GM12878 (cell line): Measurements from ENCODE around the gene MRPL27. TPM values are rescaled to one million over a fixed set of nuclear protein-coding genes. Genes with fewer than 3 reads are reported as not detected.
A peak's percentile ranks its signal among the peaks of the same experiment; 100 is the strongest.

ENCODE experiments used
- BACH1 ChIP-seq: fragments of 450-650 bp; IDR thresholded peaks from 2 replicates; pipeline ENCODE4 v1.6.1; 2017; ENCODE audit warnings: mild to moderate bottlenecking, borderline replicate concordance
- BRCA1 ChIP-seq: IDR thresholded peaks from 2 replicates; pipeline ENCODE4 v1.6.1; 2011; ENCODE audit warnings: low read depth, low read length, improper control_type of control experiment
- CHD1 ChIP-seq: IDR thresholded peaks from 2 replicates; pipeline ENCODE4 v1.6.1; 2012; ENCODE audit warnings: low read depth, low read length, improper control_type of control experiment
- CREB1 ChIP-seq: IDR thresholded peaks from 2 replicates; pipeline ENCODE4 v1.6.1; 2012; ENCODE audit warnings: low read depth, mild to moderate bottlenecking, inconsistent platforms
- CREM ChIP-seq: IDR thresholded peaks from 2 replicates; pipeline ENCODE4 v1.6.1; 2014; ENCODE audit warnings: antibody characterized with exemption, low read depth
- DPF2 ChIP-seq: fragments of 450-650 bp; IDR thresholded peaks from 2 replicates; pipeline ENCODE4 v1.6.1; 2017; ENCODE audit warnings: mild to moderate bottlenecking
- EP300 ChIP-seq, 2 experiments: fragments of 150-350 bp in 1 of 2; IDR thresholded peaks; 2 replicates each; pipeline ENCODE4 v1.6.1; 2011 to 2012; ENCODE audit warnings: low read depth in 2 of 2, low read length in 2 of 2, borderline replicate concordance in 1 of 2, improper control_type of control experiment in 1 of 2, inconsistent platforms in 1 of 2; ENCODE audit not compliant: control insufficient read depth in 1 of 2
- HDGF ChIP-seq: fragments of 450-650 bp; IDR thresholded peaks from 2 replicates; pipeline ENCODE4 v1.6.1; 2016; ENCODE audit warnings: antibody characterized with exemption
- IRF4 ChIP-seq: IDR thresholded peaks from 2 replicates; pipeline ENCODE4 v1.6.1; 2011; ENCODE audit warnings: low read depth, low read length
- JUNB ChIP-seq: IDR thresholded peaks from 2 replicates; pipeline ENCODE4 v1.6.1; 2016; ENCODE audit warnings: antibody characterized with exemption, mild to moderate bottlenecking
- MTA2 ChIP-seq: fragments of 450-650 bp; IDR thresholded peaks from 2 replicates; pipeline ENCODE4 v1.6.1; 2016; ENCODE audit warnings: low read depth, mild to moderate bottlenecking, moderate library complexity
- MYB ChIP-seq: fragments of 150-350 bp; IDR thresholded peaks from 2 replicates; pipeline ENCODE4 v1.6.1; 2014; ENCODE audit warnings: mild to moderate bottlenecking, low read depth, low read length, borderline replicate concordance
- NFIC ChIP-seq: IDR thresholded peaks from 2 replicates; pipeline ENCODE4 v1.6.1; 2012; ENCODE audit warnings: low read depth, mild to moderate bottlenecking, inconsistent platforms, low read length, moderate library complexity
- NR2C2 ChIP-seq: IDR thresholded peaks from 2 replicates; pipeline ENCODE4 v1.6.1; 2011; ENCODE audit warnings: borderline replicate concordance, low read depth; ENCODE audit not compliant: control insufficient read depth, insufficient read length
- RBBP5 ChIP-seq: fragments of 200-600 bp; sonication (generic); conservative IDR thresholded peaks from 2 replicates; pipeline ENCODE4 v1.6.1; 2016
- RCOR1 ChIP-seq: conservative IDR thresholded peaks from 2 replicates; pipeline ENCODE4 v1.6.1; 2012; ENCODE audit warnings: low read depth, low read length, improper control_type of control experiment
- SIX5 ChIP-seq: IDR thresholded peaks from 2 replicates; pipeline ENCODE4 v1.6.1; 2011; ENCODE audit warnings: mild to moderate bottlenecking, low read depth, low read length, moderate library complexity; ENCODE audit not compliant: severe bottlenecking
- SMARCA5 ChIP-seq: fragments of 450-650 bp; IDR thresholded peaks from 2 replicates; pipeline ENCODE4 v1.6.1; 2017; ENCODE audit warnings: mild to moderate bottlenecking
- SMC3 ChIP-seq: IDR thresholded peaks from 2 replicates; pipeline ENCODE4 v1.6.1; 2011; ENCODE audit warnings: low read length, improper control_type of control experiment, borderline replicate concordance
- ZNF207 ChIP-seq: fragments of 450-650 bp; IDR thresholded peaks from 2 replicates; pipeline ENCODE4 v1.6.1; 2014; ENCODE audit warnings: antibody characterized with exemption, mild to moderate bottlenecking, borderline replicate concordance
- ZNF217 ChIP-seq: fragments of 450-650 bp; IDR thresholded peaks from 2 replicates; pipeline ENCODE4 v1.6.1; 2017; ENCODE audit warnings: antibody characterized with exemption, mild to moderate bottlenecking
- polyA plus RNA-seq, 11 experiments: library from polyadenylated mRNA; depleted of rRNA in 4 of 11; unstranded in 6 of 11; stranded (reverse) in 5 of 11; fragments of >200 nt; fragmentation: Nextera tagmentation in 4 of 11; fragmentation: Illumina TruSeq in 1 of 11; extraction: Ambion mirVana in 4 of 11; extraction: Trizol in 1 of 11; gene quantifications; 1 replicate in 1 of 11; 2 replicates in 10 of 11; pipeline versions ENCODE4 v1.2.1 to v1.2.3, GENCODE V29; 2011 to 2016; ENCODE audit warnings: inconsistent platforms in 2 of 11, missing spikeins in 2 of 11, low read depth in 1 of 11
- total RNA-seq, 4 experiments: library from RNA; depleted of rRNA in 3 of 4; stranded (reverse); fragments of >200 nt in 3 of 4; fragmentation: Illumina TruSeq in 1 of 4; extraction: Trizol in 1 of 4; gene quantifications; 2 replicates each; pipeline versions ENCODE4 v1.2.1 to v1.2.3, GENCODE V29; 2013 to 2021
- TF ChIP-seq, protein P1 (sequence below): fragments of 150-350 bp; IDR thresholded peaks from 2 replicates; pipeline ENCODE4 v1.6.1; 2016; ENCODE audit warnings: low read depth, low read length
- TF ChIP-seq, protein P2 (sequence below): fragments of 450-650 bp; formaldehyde crosslinking; IDR thresholded peaks from 2 replicates; pipeline ENCODE4 v1.4.0; 2022; ENCODE audit warnings: mild to moderate bottlenecking, moderate library complexity
- TF ChIP-seq, protein P3 (sequence below): IDR thresholded peaks from 2 replicates; pipeline ENCODE4 v1.6.1; 2011; ENCODE audit warnings: borderline replicate concordance, low read depth, mild to moderate bottlenecking, moderate library complexity, mixed read lengths, low read length; ENCODE audit not compliant: insufficient read depth; ENCODE audit errors: extremely low read length

The MRPL27 gene
- total and polyA plus RNA-seq, 10 of the 15 experiments (the other 5 are each of a cell fraction or from before 2014, with no cell fraction given): 83.0 to 390 (median 131) TPM

DNA sequence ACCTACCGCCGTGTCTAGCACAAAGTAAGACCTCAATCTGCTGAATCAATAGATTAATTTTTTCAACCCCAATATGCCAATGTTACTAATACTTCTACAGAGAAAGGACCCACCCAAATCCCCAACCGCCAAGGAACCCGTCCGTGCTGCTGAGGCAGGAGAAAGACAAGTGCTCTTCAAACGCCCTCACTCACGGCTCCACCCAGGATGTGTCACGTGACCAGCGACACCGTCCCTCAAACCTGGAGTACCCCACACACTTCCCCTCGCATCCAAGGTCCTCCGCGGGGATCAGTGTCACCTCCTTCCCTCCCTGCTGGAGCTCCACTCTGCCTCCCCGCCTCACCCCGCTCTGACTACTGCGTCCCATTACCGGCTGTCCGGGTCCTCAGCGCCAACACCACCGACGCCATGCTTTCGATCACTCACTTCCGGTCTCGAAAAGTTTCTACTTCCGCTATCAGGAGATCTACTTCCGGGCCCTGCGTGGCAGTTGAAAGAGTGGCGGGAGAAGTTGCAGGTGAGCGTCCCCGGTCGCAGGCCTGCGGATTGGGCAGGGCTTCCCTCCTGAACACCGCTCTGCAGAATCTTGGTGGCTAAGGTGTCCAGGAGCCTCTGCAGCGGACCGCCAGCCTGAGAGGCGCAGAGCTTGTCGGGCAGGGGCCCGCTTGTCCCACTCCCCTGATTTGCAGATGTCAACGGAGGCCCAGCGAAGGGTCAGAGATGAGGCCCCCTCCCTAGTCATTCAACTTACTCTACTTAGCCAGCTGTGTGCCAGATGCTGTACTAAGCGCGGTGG is at the start of gene MRPL27, which contains the start of gene EME1 (continued):
- peak; percentile 72 for TF ChIP-seq CREB1
- peak; percentile 73; the same call in 1 of the 2 replicates for TF ChIP-seq ZNF207
- no peak for TF ChIP-seq BRCA1
- TF ChIP-seq RBBP5: no peak
- TF ChIP-seq EP300 (IDR thresholded peaks at IDR 0.05; ENCODE audit: borderline replicate concordance in 1 of 2, control insufficient read depth in 1 of 2, low read depth in 2 of 2, low read length in 2 of 2): peak in 1 of 2 experiments; percentile 54; a peak in 1 of 4 replicates
- TF ChIP-seq BACH1: peak; percentile 67
- TF ChIP-seq IRF4: 0 out of 2 replicates have a peak, but pooled peaks have one; percentile 13
- no peak for TF ChIP-seq JUNB
- TF ChIP-seq CHD1: no peak
- no peak; the same call in 1 of the 2 replicates for TF ChIP-seq HDGF
- TF ChIP-seq CREM: peak; percentile 71; the same call in 1 of the 2 replicates
- peak; percentile 70 for TF ChIP-seq DPF2
- no peak for TF ChIP-seq SMARCA5
- 0 out of 2 replicates have a peak, but pooled peaks have one; percentile 38 for TF ChIP-seq RCOR1
- TF ChIP-seq NFIC: no peak
- TF ChIP-seq NR2C2: no peak
- TF ChIP-seq, protein P1, sequence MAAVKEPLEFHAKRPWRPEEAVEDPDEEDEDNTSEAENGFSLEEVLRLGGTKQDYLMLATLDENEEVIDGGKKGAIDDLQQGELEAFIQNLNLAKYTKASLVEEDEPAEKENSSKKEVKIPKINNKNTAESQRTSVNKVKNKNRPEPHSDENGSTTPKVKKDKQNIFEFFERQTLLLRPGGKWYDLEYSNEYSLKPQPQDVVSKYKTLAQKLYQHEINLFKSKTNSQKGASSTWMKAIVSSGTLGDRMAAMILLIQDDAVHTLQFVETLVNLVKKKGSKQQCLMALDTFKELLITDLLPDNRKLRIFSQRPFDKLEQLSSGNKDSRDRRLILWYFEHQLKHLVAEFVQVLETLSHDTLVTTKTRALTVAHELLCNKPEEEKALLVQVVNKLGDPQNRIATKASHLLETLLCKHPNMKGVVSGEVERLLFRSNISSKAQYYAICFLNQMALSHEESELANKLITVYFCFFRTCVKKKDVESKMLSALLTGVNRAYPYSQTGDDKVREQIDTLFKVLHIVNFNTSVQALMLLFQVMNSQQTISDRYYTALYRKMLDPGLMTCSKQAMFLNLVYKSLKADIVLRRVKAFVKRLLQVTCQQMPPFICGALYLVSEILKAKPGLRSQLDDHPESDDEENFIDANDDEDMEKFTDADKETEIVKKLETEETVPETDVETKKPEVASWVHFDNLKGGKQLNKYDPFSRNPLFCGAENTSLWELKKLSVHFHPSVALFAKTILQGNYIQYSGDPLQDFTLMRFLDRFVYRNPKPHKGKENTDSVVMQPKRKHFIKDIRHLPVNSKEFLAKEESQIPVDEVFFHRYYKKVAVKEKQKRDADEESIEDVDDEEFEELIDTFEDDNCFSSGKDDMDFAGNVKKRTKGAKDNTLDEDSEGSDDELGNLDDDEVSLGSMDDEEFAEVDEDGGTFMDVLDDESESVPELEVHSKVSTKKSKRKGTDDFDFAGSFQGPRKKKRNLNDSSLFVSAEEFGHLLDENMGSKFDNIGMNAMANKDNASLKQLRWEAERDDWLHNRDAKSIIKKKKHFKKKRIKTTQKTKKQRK: no peak
- no peak for TF ChIP-seq SMC3
- 0 out of 2 replicates have a peak, but pooled peaks have one; percentile 50 for TF ChIP-seq MYB
- TF ChIP-seq, protein P2, sequence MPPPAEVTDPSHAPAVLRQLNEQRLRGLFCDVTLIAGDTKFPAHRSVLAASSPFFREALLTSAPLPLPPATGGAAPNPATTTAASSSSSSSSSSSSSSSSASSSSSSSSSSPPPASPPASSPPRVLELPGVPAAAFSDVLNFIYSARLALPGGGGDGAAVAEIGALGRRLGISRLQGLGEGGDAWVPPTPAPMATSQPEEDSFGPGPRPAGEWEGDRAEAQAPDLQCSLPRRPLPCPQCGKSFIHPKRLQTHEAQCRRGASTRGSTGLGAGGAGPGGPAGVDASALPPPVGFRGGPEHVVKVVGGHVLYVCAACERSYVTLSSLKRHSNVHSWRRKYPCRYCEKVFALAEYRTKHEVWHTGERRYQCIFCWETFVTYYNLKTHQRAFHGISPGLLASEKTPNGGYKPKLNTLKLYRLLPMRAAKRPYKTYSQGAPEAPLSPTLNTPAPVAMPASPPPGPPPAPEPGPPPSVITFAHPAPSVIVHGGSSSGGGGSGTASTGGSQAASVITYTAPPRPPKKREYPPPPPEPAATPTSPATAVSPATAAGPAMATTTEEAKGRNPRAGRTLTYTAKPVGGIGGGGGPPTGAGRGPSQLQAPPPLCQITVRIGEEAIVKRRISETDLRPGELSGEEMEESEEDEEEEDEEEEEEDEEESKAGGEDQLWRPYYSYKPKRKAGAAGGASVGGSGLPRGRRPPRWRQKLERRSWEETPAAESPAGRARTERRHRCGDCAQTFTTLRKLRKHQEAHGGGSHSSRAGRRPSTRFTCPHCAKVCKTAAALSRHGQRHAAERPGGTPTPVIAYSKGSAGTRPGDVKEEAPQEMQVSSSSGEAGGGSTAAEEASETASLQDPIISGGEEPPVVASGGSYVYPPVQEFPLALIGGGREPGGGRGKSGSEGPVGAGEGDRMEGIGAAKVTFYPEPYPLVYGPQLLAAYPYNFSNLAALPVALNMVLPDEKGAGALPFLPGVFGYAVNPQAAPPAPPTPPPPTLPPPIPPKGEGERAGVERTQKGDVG: peak; percentile 91
- TF ChIP-seq MTA2: peak; percentile 92
- peak; percentile 40 for TF ChIP-seq SIX5
- TF ChIP-seq, protein P3, sequence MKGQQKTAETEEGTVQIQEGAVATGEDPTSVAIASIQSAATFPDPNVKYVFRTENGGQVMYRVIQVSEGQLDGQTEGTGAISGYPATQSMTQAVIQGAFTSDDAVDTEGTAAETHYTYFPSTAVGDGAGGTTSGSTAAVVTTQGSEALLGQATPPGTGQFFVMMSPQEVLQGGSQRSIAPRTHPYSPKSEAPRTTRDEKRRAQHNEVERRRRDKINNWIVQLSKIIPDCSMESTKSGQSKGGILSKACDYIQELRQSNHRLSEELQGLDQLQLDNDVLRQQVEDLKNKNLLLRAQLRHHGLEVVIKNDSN: peak; percentile 95
- TF ChIP-seq ZNF217: no peak
